Pancreas (tissue), 10 donors: ENCODE data around the gene HADHB. TPM values are rescaled to one million over a fixed set of nuclear protein-coding genes. Genes with fewer than 3 reads are reported as not detected.

Experiments
- ATAC-seq, 4 donors: fragments of 200-7000 bp; cut with Tn5 transposase; one replicate each; pipeline versions ENCODE4 v1.8.0 to v1.9.1; 2020; ENCODE audit warnings: mild to moderate bottlenecking in 4 of 4, moderate library complexity in 4 of 4
- DNase-seq, 6 donors: peaks; one replicate each; pipeline ENCODE4 v3.0.0-alpha.2; 2020
- FAIRE-seq: peaks from 2 replicates; lab custom pipeline; 2012; peaks lifted over from hg19 to GRCh38; lab: Jason Lieb, UNC
- H3K27ac ChIP-seq, 4 donors: fragments of 200-600 bp; sonication (generic); 1 replicate in 3 of 4; 2 replicates in 1 of 4; pipeline versions ENCODE4 v1.5.0 to v1.8.0; 2020
- H3K27me3 ChIP-seq, 4 donors: fragments of 200-600 bp; one replicate each; pipeline ENCODE4 v1.8.0; 2021
- H3K36me3 ChIP-seq, 3 donors: fragments of 200-600 bp; sonication (generic) in 1 of 3; one replicate each; pipeline versions ENCODE4 v1.5.0 to v1.8.0; 2020 to 2021
- H3K4me1 ChIP-seq, 3 donors: fragments of 200-600 bp; one replicate each; pipeline ENCODE4 v1.8.0; 2021
- H3K4me3 ChIP-seq, 4 donors: fragments of 200-600 bp; sonication (generic) in 2 of 4; one replicate each; pipeline versions ENCODE4 v1.5.0 to v1.8.0; 2020 to 2021
- H3K9me3 ChIP-seq, 4 donors: fragments of 200-600 bp; one replicate each; pipeline ENCODE4 v1.8.0; 2021
- WGBS, 2 donors: extraction: QIAGEN DNeasy Blood & Tissue Kit; methylation state at CpG; one replicate each; pipeline ENCODE4 v1.1.7; 2013; 5-methylcytosine and 5-hydroxymethylcytosine counted together
- intact Hi-C, 3 donors: fragments of 100-400 bp; cut with DNase I; formaldehyde crosslinking; loops; one replicate each; pipeline versions ENCODE4 v1.11.1 to v1.14.2; 2022
- polyA plus RNA-seq, 2 donors: library from polyadenylated mRNA; stranded (reverse); fragments of 200-250 nt; gene quantifications; one replicate each; pipeline ENCODE4 v1.2.3, GENCODE V29; 2013
- total RNA-seq, 6 donors: library from RNA; stranded (reverse); fragmentation: NEBNext Ultra II Directional in 4 of 6; extraction: Animal tissue kit (Norgen Biotek cat#: 25700) in 4 of 6; gene quantifications; one replicate each; pipeline versions ENCODE4 v1.2.1 to v1.2.4, GENCODE V29; 2021 to 2023
- TF ChIP-seq, protein P1 (sequence below), 4 donors: fragments of 200-600 bp; sonication (generic) in 3 of 4; IDR thresholded peaks; one replicate each; pipeline versions ENCODE4 v1.5.0 to v1.8.0; 2021; ENCODE audit warnings: antibody characterized with exemption in 4 of 4
- donor health status: healthy with polysubstance abuse.
- donor health status: DM: no; HTN: no; CAD: no; lungs with moderate emphysema.
- donor health status: DM: no; HTN: no; CAD: no.
- donor health status: control.
- donor health status: control.
- donor health status: Bipolar disorder and iron deficiency.
- donor health status: DM: yes; HTN: yes; CAD: no.
- donor health status: DM: no; HTN: no; CAD: no.
- donor health status: DM: no; HTN: no; CAD: no.
- donor health status: DM: yes; HTN: yes; CAD: no.

Gene HADHB
- total and polyA plus RNA-seq, 8 donors = 36.3 to 76.8 (median 60.2) TPM

DNA sequence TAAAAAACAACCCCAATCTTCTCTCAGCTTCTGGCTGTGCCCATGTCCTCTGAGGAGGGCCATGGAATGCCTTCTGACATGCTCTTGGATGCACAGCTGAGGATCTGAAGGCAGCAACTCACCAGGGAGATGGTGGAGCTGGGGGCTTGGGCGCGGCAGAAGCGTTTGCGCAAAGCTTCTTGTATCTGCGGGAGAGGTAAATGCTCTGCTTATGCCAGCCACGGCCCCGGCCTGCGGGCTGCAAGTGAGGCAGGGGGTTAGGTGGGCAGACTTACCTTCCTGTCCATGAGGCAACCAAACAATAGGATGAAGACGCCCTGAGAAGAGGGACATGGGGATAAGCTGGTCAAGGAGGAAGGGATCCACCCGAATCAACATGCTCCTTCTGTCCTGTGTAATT, 65.2 kb downstream of the HADHB start:
- no peak for FAIRE-seq
- no peak for ATAC-seq
- no peak for DNase-seq
- H3K4me3 ChIP-seq = no peak overlapping the region
- no peaks in the 10 kb centered on the region for H3K36me3 ChIP-seq
- no peaks in the 10 kb centered on the region for H3K9me3 ChIP-seq
- intact Hi-C loops = no loop called here
- H3K4me1 ChIP-seq = no peaks in the 10 kb centered on the region
- WGBS, 2 donors = 75 to 85% methylated on average over 10 of the region's 10 CpGs
- no peak overlapping the region for H3K27ac ChIP-seq
- TF ChIP-seq, protein P1, sequence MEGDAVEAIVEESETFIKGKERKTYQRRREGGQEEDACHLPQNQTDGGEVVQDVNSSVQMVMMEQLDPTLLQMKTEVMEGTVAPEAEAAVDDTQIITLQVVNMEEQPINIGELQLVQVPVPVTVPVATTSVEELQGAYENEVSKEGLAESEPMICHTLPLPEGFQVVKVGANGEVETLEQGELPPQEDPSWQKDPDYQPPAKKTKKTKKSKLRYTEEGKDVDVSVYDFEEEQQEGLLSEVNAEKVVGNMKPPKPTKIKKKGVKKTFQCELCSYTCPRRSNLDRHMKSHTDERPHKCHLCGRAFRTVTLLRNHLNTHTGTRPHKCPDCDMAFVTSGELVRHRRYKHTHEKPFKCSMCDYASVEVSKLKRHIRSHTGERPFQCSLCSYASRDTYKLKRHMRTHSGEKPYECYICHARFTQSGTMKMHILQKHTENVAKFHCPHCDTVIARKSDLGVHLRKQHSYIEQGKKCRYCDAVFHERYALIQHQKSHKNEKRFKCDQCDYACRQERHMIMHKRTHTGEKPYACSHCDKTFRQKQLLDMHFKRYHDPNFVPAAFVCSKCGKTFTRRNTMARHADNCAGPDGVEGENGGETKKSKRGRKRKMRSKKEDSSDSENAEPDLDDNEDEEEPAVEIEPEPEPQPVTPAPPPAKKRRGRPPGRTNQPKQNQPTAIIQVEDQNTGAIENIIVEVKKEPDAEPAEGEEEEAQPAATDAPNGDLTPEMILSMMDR (IDR thresholded peaks at IDR 0.05) = no peak
- H3K27me3 ChIP-seq = no peaks in the 10 kb centered on the region

DNA sequence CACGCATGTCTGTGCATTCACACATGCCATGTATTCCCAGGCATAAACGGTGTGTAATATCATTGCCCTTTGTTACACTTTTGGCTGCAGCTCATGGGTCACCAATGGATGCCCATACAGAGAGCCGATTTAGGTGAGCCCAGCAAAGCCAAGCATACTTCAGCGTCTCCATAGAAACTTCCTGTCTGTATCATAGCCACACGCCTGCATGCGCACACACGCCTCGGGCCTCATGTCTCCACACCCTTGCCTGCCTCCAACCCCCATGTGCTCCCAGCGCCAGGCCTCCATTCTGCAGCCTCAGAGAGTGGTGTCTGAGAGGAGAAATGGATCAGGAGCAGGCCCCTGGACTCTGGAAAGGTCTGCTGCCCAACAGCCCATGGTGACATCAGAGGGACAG, 67.7 kb downstream of the HADHB start:
- FAIRE-seq = no peak
- H3K4me3 ChIP-seq = no peak overlapping the region
- DNase-seq = no peak
- H3K4me1 ChIP-seq = no peaks in the 10 kb centered on the region
- ATAC-seq = no peak
- WGBS, 2 donors = 72 to 82% methylated on average over 9 of the region's 9 CpGs
- no peak overlapping the region for H3K27ac ChIP-seq
- no peaks in the 10 kb centered on the region for H3K36me3 ChIP-seq
- intact Hi-C loops = no loop called here
- no peaks in the 10 kb centered on the region for H3K9me3 ChIP-seq
- no peaks in the 10 kb centered on the region for H3K27me3 ChIP-seq
- TF ChIP-seq, protein P1 (IDR thresholded peaks at IDR 0.05) = no peak

DNA sequence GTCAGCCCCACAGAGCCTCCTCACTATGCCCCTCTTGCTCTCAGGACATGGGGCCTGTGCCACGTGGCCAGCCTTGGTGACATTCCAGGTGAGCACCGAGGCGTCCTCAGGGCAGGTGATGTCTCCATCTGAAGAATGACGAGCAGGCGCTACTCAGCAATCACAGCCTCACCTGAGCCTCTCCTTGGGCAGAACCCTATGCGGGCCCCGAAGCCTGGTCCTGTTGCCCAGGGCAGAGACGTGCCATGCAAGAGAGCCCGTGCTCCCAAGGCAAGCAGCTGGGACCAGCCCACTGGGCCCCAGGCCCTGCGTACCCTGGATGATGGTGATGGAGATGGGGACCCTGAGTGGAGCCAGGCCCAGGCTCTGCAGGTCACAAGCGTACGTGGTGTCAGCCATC, 68.7 kb downstream of the HADHB start:
- no peaks in the 10 kb centered on the region for H3K9me3 ChIP-seq
- ATAC-seq = no peak
- H3K27me3 ChIP-seq = no peaks in the 10 kb centered on the region
- no peak overlapping the region for H3K4me3 ChIP-seq
- H3K27ac ChIP-seq = no peak overlapping the region
- 83 to 84% methylated on average over 12 of the region's 12 CpGs for WGBS, 2 donors
- TF ChIP-seq, protein P1 (IDR thresholded peaks at IDR 0.05) = no peak
- no peaks in the 10 kb centered on the region for H3K4me1 ChIP-seq
- no peak for FAIRE-seq
- DNase-seq = no peak
- no peaks in the 10 kb centered on the region for H3K36me3 ChIP-seq
- intact Hi-C loops = no loop called here

DNA sequence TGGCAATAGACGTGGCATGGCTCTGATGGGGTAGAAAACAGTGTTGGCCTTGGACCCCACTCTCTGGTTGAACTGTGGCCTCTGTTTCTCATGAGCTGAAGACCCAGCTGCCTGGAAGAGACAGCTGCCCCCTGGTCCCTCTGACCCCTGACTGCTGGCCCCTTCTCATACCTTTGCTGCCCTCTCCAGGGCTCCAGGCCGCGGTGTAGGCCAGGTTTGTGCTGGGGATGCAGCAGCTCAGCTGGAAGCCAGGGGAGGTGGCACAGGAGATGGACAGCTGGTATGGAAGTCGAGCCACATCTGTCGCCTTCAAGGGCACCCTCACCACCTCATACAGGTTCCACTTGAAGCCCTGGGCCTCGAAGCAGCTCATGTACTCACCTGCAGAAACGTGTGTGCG, 69.5 kb downstream of the HADHB start:
- intact Hi-C loops = no loop called here
- Histone ChIP-seq H3K4me3 (no peak overlapping the region), H3K9me3 (no peaks in the 10 kb centered on the region), H3K27ac (no peak overlapping the region), H3K36me3 (no peaks in the 10 kb centered on the region), H3K27me3 (no peaks in the 10 kb centered on the region), H3K4me1 (no peaks in the 10 kb centered on the region)
- FAIRE-seq (no peak), ATAC-seq (no peak), DNase-seq (no peak)
- TF ChIP-seq, protein P1 (IDR thresholded peaks at IDR 0.05) = no peak
- WGBS, 2 donors = 60 to 80% methylated on average over 7 to 8 of the region's 8 CpGs

DNA sequence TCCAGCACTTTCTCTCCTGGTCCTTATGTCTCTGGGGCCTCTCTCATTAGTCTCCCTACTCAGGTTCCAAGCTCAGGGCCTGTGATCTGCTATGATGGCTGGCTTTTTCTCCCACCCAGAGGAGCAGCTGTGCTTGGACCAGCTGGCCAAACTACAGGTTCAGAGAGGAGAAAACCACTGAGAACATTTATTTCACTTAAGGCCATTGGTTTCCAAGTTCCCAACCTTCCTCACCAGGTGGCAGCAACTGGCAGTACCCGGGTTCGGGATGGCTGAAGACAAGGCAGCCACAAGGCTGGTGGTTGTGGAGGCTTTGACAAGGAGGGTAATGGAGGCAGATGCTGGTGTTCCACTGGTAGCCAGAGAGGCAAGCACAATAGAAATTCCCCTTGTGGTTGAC, 71.3 kb downstream of the HADHB start:
- no peaks in the 10 kb centered on the region for H3K9me3 ChIP-seq
- no peak overlapping the region for H3K27ac ChIP-seq
- H3K36me3 ChIP-seq = no peaks in the 10 kb centered on the region
- TF ChIP-seq, protein P1 (IDR thresholded peaks at IDR 0.05) = no peak
- no peaks in the 10 kb centered on the region for H3K27me3 ChIP-seq
- H3K4me1 ChIP-seq = no peaks in the 10 kb centered on the region
- intact Hi-C loops = no loop called here
- 46 to 48% methylated on average over 2 of the region's 2 CpGs for WGBS, 2 donors
- ATAC-seq (no peak), FAIRE-seq (no peak), DNase-seq (no peak)
- H3K4me3 ChIP-seq = no peak overlapping the region
